T-cell (primary cell): ENCODE data around the gene MRM2. TPM values are rescaled to one million over a fixed set of nuclear protein-coding genes. Genes with fewer than 3 reads are reported as not detected.

Source experiments
- ATAC-seq, 4 experiments: fragments of 200-7000 bp in 3 of 4; fragments of 150-1000 bp in 1 of 4; cut with Tn5 transposase; replicated peaks in 1 of 4; 1 replicate in 3 of 4; 2 replicates in 1 of 4; pipeline ENCODE4 v1.10.0; 2021; ENCODE audit warnings: moderate library complexity in 3 of 4, mild to moderate bottlenecking in 2 of 4, moderate number of reproducible peaks in 1 of 4
- CTCF ChIA-PET, 2 donors: fragments of 300-600 bp; sonication (Branson Sonifier 250); formaldehyde crosslinking; loops; one replicate each; lab custom pipeline; 2022; ENCODE audit warnings: antibody characterized with exemption in 2 of 2; lab: Charles Lee
- POLR2A ChIA-PET, 2 donors: fragments of 300-600 bp; sonication (Branson Sonifier 250); formaldehyde crosslinking; loops; one replicate each; lab custom pipeline; 2022; ENCODE audit warnings: antibody characterized with exemption in 2 of 2; lab: Charles Lee
- DNase-seq, 35 experiments: peaks; one replicate each; pipeline versions ENCODE4 v3.0.0 to v3.0.0-alpha.2; 2013 to 2023
- H3K27ac ChIP-seq: one replicate; pipeline ENCODE4 v1.5.1; 2013; ENCODE audit warnings: low read length
- H3K27me3 ChIP-seq, 2 experiments: replicated peaks in 1 of 2; 1 replicate in 1 of 2; 2 replicates in 1 of 2; pipeline versions ENCODE4 v1.6.1 to v1.7.0; 2013; ENCODE audit warnings: low read length in 1 of 2, mixed read lengths in 1 of 2; ENCODE audit not compliant: control insufficient read depth in 2 of 2, insufficient read depth in 2 of 2; ENCODE audit errors: extremely low read depth in 1 of 2
- H3K36me3 ChIP-seq, 2 donors: 1 replicate in 1 of 2; 2 replicates in 1 of 2; pipeline versions ENCODE4 v1.6.1 to v1.7.0; 2013; ENCODE audit warnings: low read length in 1 of 2; ENCODE audit not compliant: control insufficient read depth in 2 of 2, insufficient read depth in 1 of 2; ENCODE audit errors: extremely low read depth in 1 of 2
- H3K4me1 ChIP-seq, 2 experiments: 1 replicate in 1 of 2; 2 replicates in 1 of 2; pipeline versions ENCODE4 v1.6.1 to v1.7.0; 2013; ENCODE audit warnings: low read length in 2 of 2, mixed read lengths in 1 of 2; ENCODE audit not compliant: insufficient read depth in 2 of 2, control insufficient read depth in 1 of 2; ENCODE audit errors: extremely low read depth in 1 of 2
- H3K4me3 ChIP-seq, 2 donors: 1 replicate in 1 of 2; 2 replicates in 1 of 2; pipeline versions ENCODE4 v1.5.1 to v1.7.0; 2013; ENCODE audit warnings: mild to moderate bottlenecking in 2 of 2, low read length in 1 of 2, moderate library complexity in 1 of 2; ENCODE audit not compliant: control insufficient read depth in 1 of 2; ENCODE audit errors: extremely low read depth in 1 of 2
- H3K9me3 ChIP-seq: 2 replicates; pipeline ENCODE4 v1.7.0; 2013
- H3K27ac Mint-ChIP-seq, 2 donors: one replicate each; pipeline ENCODE4 v1.8.0; 2020 to 2021; ENCODE audit warnings: mild to moderate bottlenecking in 2 of 2, mixed read lengths in 2 of 2
- H3K27me3 Mint-ChIP-seq, 2 donors: one replicate each; pipeline ENCODE4 v1.8.0; 2021 to 2022; ENCODE audit warnings: mixed read lengths in 2 of 2
- H3K36me3 Mint-ChIP-seq: one replicate; pipeline ENCODE4 v1.8.0; 2021; ENCODE audit warnings: mixed read lengths
- H3K4me1 Mint-ChIP-seq, 3 donors: one replicate each; pipeline ENCODE4 v1.8.0; 2020 to 2022; ENCODE audit warnings: mixed read lengths in 3 of 3, mild to moderate bottlenecking in 1 of 3
- H3K4me3 Mint-ChIP-seq, 3 donors: one replicate each; pipeline ENCODE4 v1.8.0; 2020 to 2022; ENCODE audit warnings: mild to moderate bottlenecking in 3 of 3, mixed read lengths in 3 of 3, moderate library complexity in 3 of 3
- H3K9me3 Mint-ChIP-seq, 3 donors: one replicate each; pipeline ENCODE4 v1.8.0; 2020 to 2022; ENCODE audit warnings: mixed read lengths in 3 of 3
- WGBS: methylation state at CpG from one replicate; pipeline ENCODE4 v1.1.5; 2013; ENCODE audit warnings: missing lambda C conversion rate; ENCODE audit not compliant: insufficient coverage; 5-methylcytosine and 5-hydroxymethylcytosine counted together
- total RNA-seq, 35 experiments: library from RNA in 6 of 35; stranded (reverse) in 6 of 35; fragments of 120-200 nt in 1 of 35; gene quantifications; one replicate each; pipeline versions ENCODE4 v1.2.1 to v1.2.4 and lab custom pipeline; 2013 to 2026

MRM2 gene
- total RNA-seq, 5 donors from 2014 or later (not counting 1 experiment from before 2014, with no cell fraction given), result 6.5 to 20.0 (median 17.9) TPM

DNA sequence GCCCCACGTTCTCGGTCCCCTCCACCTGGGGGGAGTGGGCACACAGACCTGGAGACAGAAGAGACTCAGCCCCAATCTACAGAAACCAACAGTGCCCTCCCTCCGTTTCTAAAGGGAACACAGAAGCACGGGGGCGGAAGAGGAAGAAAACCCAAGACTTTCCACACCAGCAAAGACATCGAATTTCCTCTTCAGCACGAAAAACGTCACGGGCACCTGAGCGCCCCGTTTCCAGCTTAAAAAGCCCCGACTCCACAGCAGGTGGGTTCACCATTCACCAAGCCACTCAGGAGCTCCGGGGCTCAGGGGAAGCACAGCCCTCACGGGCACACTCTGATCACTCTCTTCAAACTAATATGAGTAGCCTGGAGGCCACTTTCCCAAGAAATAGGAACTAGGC is 19.6 kb upstream of the MRM2 start:
- peak overlapping the region; percentile 15 to 28 for H3K4me3 ChIP-seq
- H3K4me3 Mint-ChIP-seq, result peak overlapping the region; percentile 49 to 70 (median 54)
- CTCF ChIA-PET, result no interaction called here
- peaks cover 10% of the 10 kb centered on the region for H3K36me3 Mint-ChIP-seq
- H3K9me3 ChIP-seq, result no peaks in the 10 kb centered on the region
- peak overlapping the region; percentile 71 to 86 for H3K27ac Mint-ChIP-seq
- ATAC-seq (peak; percentile 52 to 86 (median 59)), DNase-seq (peak in 20 of 35 experiments; percentile 10 to 52 (median 28))
- H3K27ac ChIP-seq, result peak overlapping the region; percentile 14
- peaks cover 2 to 22% of the 10 kb centered on the region in 2 experiments for H3K4me1 ChIP-seq
- POLR2A ChIA-PET, result no interaction called here
- no peaks in the 10 kb centered on the region for H3K9me3 Mint-ChIP-seq
- H3K27me3 Mint-ChIP-seq, result no peaks in the 10 kb centered on the region
- H3K4me1 Mint-ChIP-seq, result peaks cover 10 to 12% (median 11%) of the 10 kb centered on the region in 3 donors
- H3K27me3 ChIP-seq, result no peaks in the 10 kb centered on the region
- WGBS, result 24% methylated on average over 8 of the region's 14 CpGs
- peaks cover 2 to 3% of the 10 kb centered on the region in 2 donors for H3K36me3 ChIP-seq

GRCh38 chr7:2260820-2261219 is 18.8 kb upstream of the MRM2 start:
- POLR2A ChIA-PET, result no interaction called here
- Histone ChIP-seq H3K4me3 (no peak overlapping the region), H3K27ac (no peak overlapping the region), H3K9me3 (no peaks in the 10 kb centered on the region), H3K36me3 (peaks cover 2 to 3% of the 10 kb centered on the region in 2 donors), H3K4me1 (peaks cover 2 to 22% of the 10 kb centered on the region in 2 experiments), H3K27me3 (no peaks in the 10 kb centered on the region)
- ATAC-seq, result no peak
- H3K9me3 Mint-ChIP-seq, result no peaks in the 10 kb centered on the region
- WGBS, result no CpG with 5 or more reads among the region's 5 CpGs
- no peak overlapping the region for H3K4me3 Mint-ChIP-seq
- no peak for DNase-seq
- no peaks in the 10 kb centered on the region for H3K27me3 Mint-ChIP-seq
- H3K4me1 Mint-ChIP-seq, result peaks cover 10 to 12% (median 11%) of the 10 kb centered on the region in 3 donors
- no peak overlapping the region for H3K27ac Mint-ChIP-seq
- peaks cover 13% of the 10 kb centered on the region for H3K36me3 Mint-ChIP-seq
- CTCF ChIA-PET, result no interaction called here

DNA sequence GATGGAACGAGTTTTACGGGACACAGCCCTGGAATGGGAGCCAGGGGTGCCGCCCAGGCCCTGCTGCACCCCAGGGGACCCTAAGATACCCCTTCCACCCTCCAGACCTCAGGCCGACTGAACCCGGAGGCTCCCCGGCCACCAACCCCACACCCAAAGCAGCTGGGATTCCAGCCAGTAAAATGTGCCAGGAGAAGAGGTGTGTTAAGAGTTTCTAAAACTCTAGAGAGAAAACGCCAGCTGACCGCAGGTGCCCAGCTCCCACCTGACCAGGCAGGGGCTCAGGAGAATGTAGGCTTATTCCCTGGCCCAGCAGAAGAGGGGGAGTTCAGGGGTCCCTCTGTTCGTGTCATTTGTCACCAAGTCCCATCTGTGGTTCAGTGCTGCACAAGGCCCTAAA is 17.5 kb upstream of the MRM2 start:
- CTCF ChIA-PET, result no interaction called here

DNA sequence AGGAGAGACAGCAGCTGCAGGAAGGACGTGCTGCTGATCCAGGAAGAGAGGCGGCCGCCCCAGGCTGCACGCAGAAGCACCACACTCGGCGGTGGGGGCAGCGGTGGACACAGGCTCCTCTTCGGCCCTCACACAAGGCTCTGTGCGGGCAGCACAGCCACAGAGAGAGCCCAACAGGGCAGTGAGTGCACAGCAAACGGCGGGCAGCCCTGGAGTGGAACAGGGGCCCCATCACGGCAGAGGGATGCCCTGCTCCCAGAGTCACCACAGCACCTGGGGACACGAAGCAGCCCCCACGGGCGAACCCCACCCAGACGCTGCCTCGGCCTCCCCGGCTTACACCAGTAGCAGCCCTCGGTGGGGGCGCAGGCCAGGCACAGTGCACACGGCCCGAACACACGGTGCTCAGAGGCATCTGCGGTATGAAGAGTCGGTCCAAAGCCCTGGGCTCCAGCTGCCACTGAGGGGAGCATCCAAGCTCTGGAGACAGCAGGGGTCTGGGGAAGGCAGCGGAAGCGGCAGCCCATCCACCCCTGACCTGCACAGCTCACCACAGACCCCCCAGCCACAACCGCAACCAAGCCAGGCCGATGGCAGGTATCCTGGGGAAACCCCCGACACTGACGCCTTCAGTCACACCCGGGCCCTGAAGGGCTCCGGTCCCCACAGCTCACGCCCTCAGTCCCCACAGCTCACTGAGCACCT is 16.8 kb upstream of the MRM2 start:
- no peak for ATAC-seq
- peaks cover 10 to 15% (median 12%) of the 10 kb centered on the region in 3 donors for H3K4me1 Mint-ChIP-seq
- H3K9me3 Mint-ChIP-seq, result no peaks in the 10 kb centered on the region
- 93% methylated on average over 27 of the region's 34 CpGs for WGBS
- H3K36me3 Mint-ChIP-seq, result peaks cover 10% of the 10 kb centered on the region
- Histone ChIP-seq H3K9me3 (no peaks in the 10 kb centered on the region), H3K27ac (no peak overlapping the region), H3K4me1 (peaks cover 2 to 23% of the 10 kb centered on the region in 2 experiments), H3K27me3 (no peaks in the 10 kb centered on the region), H3K4me3 (no peak overlapping the region), H3K36me3 (peaks cover 1 to 2% of the 10 kb centered on the region in 2 donors)
- POLR2A ChIA-PET, result no interaction called here
- no peak overlapping the region for H3K4me3 Mint-ChIP-seq
- CTCF ChIA-PET, result no interaction called here
- no peaks in the 10 kb centered on the region for H3K27me3 Mint-ChIP-seq
- no peak overlapping the region for H3K27ac Mint-ChIP-seq
- peak in 4 of 35 experiments; percentile 15 to 26 (median 22) for DNase-seq

More for the DNA sequence above, 17.5 kb upstream of the MRM2 start:
- Mint-ChIP-seq H3K27ac (no peak overlapping the region), H3K4me1 (peaks cover 10 to 15% (median 12%) of the 10 kb centered on the region in 3 donors), H3K4me3 (no peak overlapping the region), H3K27me3 (no peaks in the 10 kb centered on the region), H3K36me3 (peaks cover 16% of the 10 kb centered on the region), H3K9me3 (no peaks in the 10 kb centered on the region)
- POLR2A ChIA-PET, result no interaction called here
- Histone ChIP-seq H3K27ac (no peak overlapping the region), H3K27me3 (no peaks in the 10 kb centered on the region), H3K36me3 (peaks cover 2 to 3% of the 10 kb centered on the region in 2 donors), H3K4me3 (no peak overlapping the region), H3K4me1 (peaks cover 2 to 22% of the 10 kb centered on the region in 2 experiments), H3K9me3 (no peaks in the 10 kb centered on the region)
- no peak for DNase-seq
- no peak for ATAC-seq
- 97% methylated on average over 4 of the region's 9 CpGs for WGBS

DNA sequence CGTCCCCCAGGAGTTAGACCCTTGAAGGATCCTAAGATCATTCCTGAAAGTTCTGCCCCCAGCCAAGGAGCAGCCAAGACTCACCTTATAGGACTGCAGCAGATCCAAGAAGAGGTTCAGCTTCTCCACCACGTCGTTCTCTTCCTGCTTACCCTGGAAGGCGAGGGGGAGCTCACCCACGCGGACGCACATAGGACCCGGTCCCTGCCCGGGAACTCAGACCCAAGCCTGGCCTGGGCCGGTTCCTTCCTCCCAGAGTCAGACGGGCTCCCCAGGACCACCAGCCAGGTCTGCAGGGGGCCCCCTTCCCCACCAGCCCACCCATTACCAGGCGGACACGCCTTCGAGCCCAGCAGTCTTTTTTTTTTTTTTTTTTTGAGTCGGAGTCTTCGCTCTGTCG is 15.6 kb upstream of the MRM2 start:
- Histone ChIP-seq H3K4me3 (no peak overlapping the region), H3K9me3 (no peaks in the 10 kb centered on the region), H3K27me3 (no peaks in the 10 kb centered on the region), H3K4me1 (peaks cover 2 to 31% of the 10 kb centered on the region in 2 experiments), H3K27ac (no peak overlapping the region), H3K36me3 (peaks cover 2% of the 10 kb centered on the region in 2 donors)
- H3K27me3 Mint-ChIP-seq, result no peaks in the 10 kb centered on the region
- H3K4me3 Mint-ChIP-seq, result no peak overlapping the region
- H3K9me3 Mint-ChIP-seq, result no peaks in the 10 kb centered on the region
- DNase-seq, result no peak
- no peak for ATAC-seq
- WGBS, result 98% methylated on average over 14 of the region's 17 CpGs
- H3K27ac Mint-ChIP-seq, result no peak overlapping the region
- POLR2A ChIA-PET, result interaction anchor here in 1 of 2 donors (0.7 kb wide), 1 partner anchor 271 kb away, joined by 11 read pairs; no protein-coding TSS in a partner anchor
- H3K4me1 Mint-ChIP-seq, result peaks cover 10 to 17% (median 12%) of the 10 kb centered on the region in 3 donors
- CTCF ChIA-PET, result no interaction called here
- H3K36me3 Mint-ChIP-seq, result peaks cover 10% of the 10 kb centered on the region

DNA sequence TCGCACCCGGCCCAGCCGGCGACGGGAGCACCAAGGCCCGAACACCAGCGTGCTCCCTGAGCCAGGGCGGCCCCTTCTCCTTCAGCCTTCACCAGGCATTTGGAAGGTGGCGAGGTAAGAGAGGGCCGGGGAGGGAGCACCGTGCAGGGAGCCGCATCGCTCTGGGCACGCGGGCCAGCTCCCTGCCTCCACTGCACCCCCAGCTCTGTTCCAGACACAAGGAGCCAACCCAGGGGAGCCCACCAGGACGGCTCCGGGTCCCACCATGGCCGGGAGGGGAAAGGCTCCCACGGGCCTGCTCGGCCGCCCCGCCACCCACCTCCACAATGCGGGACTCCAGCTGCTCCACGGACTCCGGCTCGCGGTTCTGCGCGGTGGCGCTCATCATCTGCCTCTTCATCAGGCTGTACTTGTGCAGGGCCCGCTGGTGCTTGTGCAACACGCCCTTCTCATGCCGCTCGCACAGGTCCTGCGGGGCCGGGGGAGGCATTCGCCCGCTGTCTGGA is 15.1 kb upstream of the MRM2 start:
- Mint-ChIP-seq H3K36me3 (peaks cover 10% of the 10 kb centered on the region), H3K9me3 (no peaks in the 10 kb centered on the region), H3K4me1 (peaks cover 10 to 16% (median 11%) of the 10 kb centered on the region in 3 donors), H3K27ac (no peak overlapping the region), H3K27me3 (no peaks in the 10 kb centered on the region), H3K4me3 (no peak overlapping the region)
- Histone ChIP-seq H3K27me3 (no peaks in the 10 kb centered on the region), H3K36me3 (peaks cover 2% of the 10 kb centered on the region in 2 donors), H3K4me1 (peaks cover 2 to 35% of the 10 kb centered on the region in 2 experiments), H3K27ac (no peak overlapping the region), H3K9me3 (no peaks in the 10 kb centered on the region), H3K4me3 (no peak overlapping the region)
- no peak for DNase-seq
- ATAC-seq, result no peak
- 96% methylated on average over 32 of the region's 38 CpGs for WGBS
- POLR2A ChIA-PET, result no interaction called here
- CTCF ChIA-PET, result no interaction called here
